Measurements from ENCODE around the gene FSD2. TPM values are rescaled to one million over a fixed set of nuclear protein-coding genes. Genes with fewer than 3 reads are reported as not detected.
"Not testable (repeated sequence)": the region's sequence is repeated elsewhere in the genome, so short reads cannot be mapped to it uniquely, and the experiment has no call there.

The FSD2 gene
- total RNA-seq, 2 donors from 2014 or later: not detected

GRCh38 chr15:82767163-82767829, 38.6 kb downstream of the FSD2 start:
- DNase-seq (no peak), ATAC-seq (replicated peaks in 1 of 2) (no peak)
- Mint-ChIP-seq H3K36me3 (ENCODE audit: insufficient read depth in 2 of 2) (peaks cover 0 to 7% of the 10 kb centered on the region in 2 donors), H3K4me1 (ENCODE audit: low read depth) (peaks cover 8% of the 10 kb centered on the region), H3K4me3 (no peak overlapping the region), H3K27ac (no peak overlapping the region), H3K27me3 (ENCODE audit: low read depth) (no peaks in the 10 kb centered on the region), H3K9me3 (no peaks in the 10 kb centered on the region)

GRCh38 chr15:82766201-82766600, 39.7 kb downstream of the FSD2 start:
- ATAC-seq (replicated peaks in 1 of 2); H3K27ac Mint-ChIP-seq; H3K4me3 Mint-ChIP-seq: not testable (repeated sequence)

GRCh38 chr15:82764740-82765139, 41.1 kb downstream of the FSD2 start:
- H3K27me3 Mint-ChIP-seq (ENCODE audit: low read depth): no peaks in the 10 kb centered on the region
- H3K9me3 Mint-ChIP-seq: no peaks in the 10 kb centered on the region
- H3K4me1 Mint-ChIP-seq (ENCODE audit: low read depth): peaks cover 8% of the 10 kb centered on the region
- H3K36me3 Mint-ChIP-seq (ENCODE audit: insufficient read depth in 2 of 2): peaks cover 0 to 8% of the 10 kb centered on the region in 2 donors
- H3K4me3 Mint-ChIP-seq: no peak overlapping the region
- DNase-seq (no peak), ATAC-seq (replicated peaks in 1 of 2) (no peak)
- no peak overlapping the region for H3K27ac Mint-ChIP-seq

More at GRCh38 chr15:82766201-82766600, 39.7 kb downstream of the FSD2 start:
- not testable (repeated sequence) for H3K27me3 Mint-ChIP-seq (ENCODE audit: low read depth); H3K36me3 Mint-ChIP-seq (ENCODE audit: insufficient read depth in 2 of 2); H3K9me3 Mint-ChIP-seq; DNase-seq; H3K4me1 Mint-ChIP-seq (ENCODE audit: low read depth)

- peaks cover 8% of the 10 kb centered on the region for H3K4me1 Mint-ChIP-seq (ENCODE audit: low read depth)
- peaks cover 0 to 8% of the 10 kb centered on the region in 2 donors for H3K36me3 Mint-ChIP-seq (ENCODE audit: insufficient read depth in 2 of 2)
- no peaks in the 10 kb centered on the region for H3K9me3 Mint-ChIP-seq
- H3K4me3 Mint-ChIP-seq: no peak overlapping the region
- peak overlapping the region; percentile 38 for H3K27ac Mint-ChIP-seq
- H3K27me3 Mint-ChIP-seq (ENCODE audit: low read depth): no peaks in the 10 kb centered on the region
- no peak for ATAC-seq (replicated peaks in 1 of 2)
- DNase-seq: no peak
Observed at GRCh38 chr15:82764117-82764490, 41.8 kb downstream of the FSD2 start.

- ATAC-seq (replicated peaks in 1 of 2) (no peak), DNase-seq (no peak)
- Mint-ChIP-seq H3K36me3 (ENCODE audit: insufficient read depth in 2 of 2) (peaks cover 0 to 8% of the 10 kb centered on the region in 2 donors), H3K27ac (peak overlapping the region; percentile 38), H3K27me3 (ENCODE audit: low read depth) (no peaks in the 10 kb centered on the region), H3K4me1 (ENCODE audit: low read depth) (peaks cover 8% of the 10 kb centered on the region), H3K9me3 (no peaks in the 10 kb centered on the region), H3K4me3 (no peak overlapping the region)
Observed at GRCh38 chr15:82763361-82764116, 42.3 kb downstream of the FSD2 start.

- Mint-ChIP-seq H3K36me3 (ENCODE audit: insufficient read depth in 2 of 2) (peaks cover 19 to 26% of the 10 kb centered on the region in 2 donors), H3K9me3 (no peaks in the 10 kb centered on the region), H3K27ac (peak overlapping the region; percentile 86), H3K4me1 (ENCODE audit: low read depth) (peaks cover 70% of the 10 kb centered on the region), H3K27me3 (ENCODE audit: low read depth) (no peaks in the 10 kb centered on the region), H3K4me3 (peak overlapping the region; percentile 92 to 93)
- DNase-seq (no peak), ATAC-seq (replicated peaks in 1 of 2) (no peak)
Observed at GRCh38 chr15:82751308-82751707, 54.6 kb downstream of the FSD2 start.

- DNase-seq: peak; percentile 6 to 19
Observed at GRCh38 chr15:82750831-82751180, 55.1 kb downstream of the FSD2 start.

GRCh38 chr15:82749951-82750830, 55.7 kb downstream of the FSD2 start:
- ATAC-seq (replicated peaks in 1 of 2): peak; percentile 97 to 99
- Mint-ChIP-seq H3K4me3 (peak overlapping the region; percentile 92 to 93), H3K9me3 (no peaks in the 10 kb centered on the region), H3K27me3 (ENCODE audit: low read depth) (no peaks in the 10 kb centered on the region), H3K36me3 (ENCODE audit: insufficient read depth in 2 of 2) (peaks cover 14 to 19% of the 10 kb centered on the region in 2 donors), H3K27ac (peak overlapping the region; percentile 86), H3K4me1 (ENCODE audit: low read depth) (peaks cover 63% of the 10 kb centered on the region)
- DNase-seq: peak; percentile 87

More at GRCh38 chr15:82750831-82751180, 55.1 kb downstream of the FSD2 start:
- Mint-ChIP-seq H3K9me3 (no peaks in the 10 kb centered on the region), H3K4me1 (ENCODE audit: low read depth) (peaks cover 66% of the 10 kb centered on the region), H3K4me3 (peak overlapping the region; percentile 92 to 93), H3K27me3 (ENCODE audit: low read depth) (no peaks in the 10 kb centered on the region), H3K36me3 (ENCODE audit: insufficient read depth in 2 of 2) (peaks cover 15 to 22% of the 10 kb centered on the region in 2 donors), H3K27ac (peak overlapping the region; percentile 86)
- ATAC-seq (replicated peaks in 1 of 2): peak; percentile 17 to 30

- H3K4me3 Mint-ChIP-seq: peak overlapping the region in 1 of 2 donors; percentile 34
- H3K9me3 Mint-ChIP-seq: no peaks in the 10 kb centered on the region
- no peak overlapping the region for H3K27ac Mint-ChIP-seq
- ATAC-seq (replicated peaks in 1 of 2): no peak
- H3K27me3 Mint-ChIP-seq (ENCODE audit: low read depth): no peaks in the 10 kb centered on the region
- no peak for DNase-seq
- H3K4me1 Mint-ChIP-seq (ENCODE audit: low read depth): peaks cover 44% of the 10 kb centered on the region
- H3K36me3 Mint-ChIP-seq (ENCODE audit: insufficient read depth in 2 of 2): peaks cover 7 to 12% of the 10 kb centered on the region in 2 donors
Observed at GRCh38 chr15:82748315-82748714, 57.6 kb downstream of the FSD2 start.

- no peaks in the 10 kb centered on the region for H3K27me3 Mint-ChIP-seq (ENCODE audit: low read depth)
Observed at GRCh38 chr15:82743810-82744209, 62.1 kb downstream of the FSD2 start.

GRCh38 chr15:82742134-82742533, 63.7 kb downstream of the FSD2 start:
- Mint-ChIP-seq H3K36me3 (ENCODE audit: insufficient read depth in 2 of 2) (peaks cover 0 to 2% of the 10 kb centered on the region in 2 donors), H3K27me3 (ENCODE audit: low read depth) (no peaks in the 10 kb centered on the region), H3K9me3 (no peaks in the 10 kb centered on the region), H3K4me1 (ENCODE audit: low read depth) (no peaks in the 10 kb centered on the region), H3K27ac (no peak overlapping the region), H3K4me3 (no peak overlapping the region)
- DNase-seq: no peak
- no peak for ATAC-seq (replicated peaks in 1 of 2)

More at GRCh38 chr15:82743810-82744209, 62.1 kb downstream of the FSD2 start:
- no peak overlapping the region for H3K4me3 Mint-ChIP-seq
- ATAC-seq (replicated peaks in 1 of 2): no peak
- no peak for DNase-seq
- peaks cover 8% of the 10 kb centered on the region for H3K4me1 Mint-ChIP-seq (ENCODE audit: low read depth)
- peaks cover 0 to 2% of the 10 kb centered on the region in 2 donors for H3K36me3 Mint-ChIP-seq (ENCODE audit: insufficient read depth in 2 of 2)
- no peaks in the 10 kb centered on the region for H3K9me3 Mint-ChIP-seq
- H3K27ac Mint-ChIP-seq: peak overlapping the region; percentile 63

GRCh38 chr15:82739086-82739485, 66.8 kb downstream of the FSD2 start:
- H3K4me1 Mint-ChIP-seq (ENCODE audit: low read depth): no peaks in the 10 kb centered on the region
- H3K27me3 Mint-ChIP-seq (ENCODE audit: low read depth): no peaks in the 10 kb centered on the region
- peaks cover 0 to 3% of the 10 kb centered on the region in 2 donors for H3K36me3 Mint-ChIP-seq (ENCODE audit: insufficient read depth in 2 of 2)
- DNase-seq (no peak), ATAC-seq (replicated peaks in 1 of 2) (no peak)
- H3K27ac Mint-ChIP-seq: no peak overlapping the region
- H3K4me3 Mint-ChIP-seq: no peak overlapping the region
- no peaks in the 10 kb centered on the region for H3K9me3 Mint-ChIP-seq

- peaks cover 0 to 3% of the 10 kb centered on the region in 2 donors for H3K36me3 Mint-ChIP-seq (ENCODE audit: insufficient read depth in 2 of 2)
- no peak overlapping the region for H3K4me3 Mint-ChIP-seq
- no peak overlapping the region for H3K27ac Mint-ChIP-seq
- H3K9me3 Mint-ChIP-seq: no peaks in the 10 kb centered on the region
- H3K27me3 Mint-ChIP-seq (ENCODE audit: low read depth): no peaks in the 10 kb centered on the region
- no peaks in the 10 kb centered on the region for H3K4me1 Mint-ChIP-seq (ENCODE audit: low read depth)
- DNase-seq: no peak
- ATAC-seq (replicated peaks in 1 of 2): no peak
Observed at GRCh38 chr15:82737975-82738374, 67.9 kb downstream of the FSD2 start.
